GM21529 (cell line): ENCODE measurements around the gene KRTAP22-2.

ENCODE experiments used
- ATAC-seq: cut with Tn5 transposase; IDR thresholded peaks from one replicate; pipeline ENCODE4 v1.9.1; 2021; ENCODE audit not compliant: unreplicated experiment

The KRTAP22-2 gene

DNA sequence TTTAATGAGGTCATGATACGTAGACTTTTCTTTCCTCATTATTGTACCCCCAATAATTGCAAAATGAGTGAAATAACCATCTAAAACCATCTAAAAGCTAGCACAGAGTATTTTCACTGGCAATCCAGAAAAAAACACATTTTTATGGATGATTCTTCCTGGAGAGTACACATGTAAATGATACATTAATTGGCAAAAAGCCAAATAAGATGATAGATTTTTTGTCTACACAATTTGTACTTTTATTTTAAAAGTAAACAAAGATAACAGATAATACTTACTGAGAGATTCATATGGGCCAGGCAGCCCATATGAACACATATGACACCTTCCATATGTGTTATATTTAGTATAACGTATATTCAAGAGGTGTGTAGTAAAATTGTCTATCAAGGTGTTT lies 26.6 kb downstream of the KRTAP22-2 start:
- no peak for ATAC-seq

DNA sequence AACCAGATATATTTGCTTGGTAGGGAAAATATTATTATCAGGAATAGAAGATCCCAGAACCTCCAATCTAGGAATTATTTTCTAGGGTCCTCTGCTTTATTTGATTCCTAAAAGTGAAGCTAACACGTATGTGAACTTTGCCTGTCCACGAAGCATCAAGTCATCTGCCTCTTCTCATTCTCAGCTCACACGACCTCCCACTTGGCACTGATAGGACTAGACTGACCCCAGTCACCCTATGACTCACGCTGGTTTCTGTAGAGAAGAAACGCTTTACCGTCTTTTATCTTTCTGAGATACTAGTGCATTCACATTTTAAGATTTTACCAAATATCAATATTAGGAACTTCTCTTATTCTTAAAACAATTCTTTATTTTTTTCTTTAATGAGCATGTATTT lies 27.1 kb downstream of the KRTAP22-2 start:
- no peak for ATAC-seq

DNA sequence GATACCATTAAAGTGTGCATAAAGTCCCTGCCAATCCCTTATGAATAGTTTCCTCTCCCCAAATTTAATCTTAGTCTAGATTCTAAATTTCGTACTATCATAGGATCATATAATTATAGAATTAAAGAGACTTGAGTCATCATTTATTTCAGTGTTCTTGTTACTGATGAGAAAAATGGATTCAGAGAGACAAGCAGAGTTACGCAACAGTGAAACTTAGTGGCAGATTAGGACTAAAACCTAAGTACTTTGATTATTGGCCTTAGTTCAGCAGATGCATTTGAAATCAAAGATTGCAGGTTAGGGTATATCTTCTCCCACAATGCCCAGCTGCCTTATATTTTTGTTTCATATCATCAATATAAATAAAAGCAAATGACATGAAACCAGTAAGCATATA lies 28.2 kb downstream of the KRTAP22-2 start:
- ATAC-seq: no peak

DNA sequence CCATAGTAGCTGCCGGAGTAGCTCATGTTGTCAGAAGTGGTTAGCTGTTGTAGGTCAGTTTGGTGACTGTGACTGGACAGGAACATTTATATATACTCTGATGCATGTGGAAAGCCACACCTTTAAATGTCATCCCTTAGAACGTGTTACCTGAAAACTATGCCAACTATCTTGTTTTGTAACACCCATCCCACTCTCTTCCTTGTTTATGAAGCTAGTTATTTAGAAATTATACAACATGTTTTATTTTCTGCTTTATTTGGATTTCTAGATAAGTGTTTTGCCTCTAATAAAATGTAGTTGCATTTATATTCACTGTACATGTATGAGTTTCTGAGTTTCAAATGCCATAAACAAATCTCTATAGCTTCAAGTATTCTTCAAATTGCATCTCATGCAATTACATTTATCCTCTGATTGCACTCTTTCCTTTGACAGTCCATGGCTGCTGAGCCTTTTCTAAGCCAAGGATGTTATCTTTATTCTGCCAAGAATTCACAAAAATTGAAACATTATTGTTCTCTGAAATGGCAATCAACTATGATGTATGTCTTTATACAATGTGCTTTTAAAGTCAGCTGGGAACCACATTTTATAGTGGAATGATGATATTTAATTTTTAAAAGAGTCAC lies 28.8 kb downstream of the KRTAP22-2 start, which contains the start of gene KRTAP19-7:
Gene KRTAP19-7 (minus strand): TSS at position 51 of the 632 bp plus-strand sequence. CDS start 25 bp downstream, at position 26.
- no peak for ATAC-seq

GRCh38 chr21:30555095-30555494 lies 35.1 kb downstream of the KRTAP22-2 start:
- ATAC-seq: no peak

DNA sequence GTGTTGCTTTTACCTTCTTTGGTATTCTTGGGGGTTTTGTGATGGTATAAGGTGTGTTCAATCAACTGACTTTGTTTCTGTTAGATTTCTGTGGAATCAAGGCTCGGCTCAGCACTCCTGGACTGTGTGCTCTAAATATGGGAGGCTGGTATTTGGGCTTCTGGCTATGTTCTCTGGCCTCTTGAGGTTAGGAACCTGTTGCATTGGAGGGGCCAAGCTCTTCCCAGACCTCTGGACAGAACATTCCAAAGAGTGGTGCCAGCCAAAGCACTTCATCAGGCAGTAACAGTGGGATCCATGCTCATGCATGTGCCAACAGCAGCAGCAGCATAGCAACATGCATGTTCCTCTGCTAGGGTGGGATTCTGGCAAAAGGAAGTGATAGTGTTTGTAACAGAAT lies 37.4 kb downstream of the KRTAP22-2 start:
- ATAC-seq: no peak

DNA sequence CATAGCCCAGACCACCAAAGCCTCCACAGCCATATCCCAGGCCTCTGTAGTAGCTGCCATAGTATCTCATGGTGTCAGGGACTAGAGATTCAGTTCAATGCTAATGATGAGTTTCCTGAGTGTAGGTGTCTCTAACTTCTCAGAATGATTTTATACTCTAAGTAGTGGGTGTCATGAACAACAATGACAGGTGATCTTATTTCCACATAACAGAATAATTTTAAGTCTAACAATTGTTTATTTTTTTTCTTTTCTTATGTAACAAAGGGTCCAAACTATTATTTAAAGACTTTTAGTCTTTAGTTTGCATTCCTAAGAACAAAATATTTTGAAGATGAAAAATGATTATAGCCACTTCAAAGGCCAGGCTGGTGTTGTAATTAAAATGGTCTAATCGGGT lies 48.4 kb downstream of the KRTAP22-2 start, which contains the start of gene KRTAP19-6:
Gene KRTAP19-6 (minus strand): TSS at position 101 of the 400 bp plus-strand sequence. CDS start 31 bp downstream, at position 70.
- no peak for ATAC-seq
